GM19025 (cell line): Measurements from ENCODE around the gene GRPEL1.

Experiments
- ATAC-seq: cut with Tn5 transposase; IDR thresholded peaks from one replicate; pipeline ENCODE4 v1.9.1; 2021; ENCODE audit warnings: mild to moderate bottlenecking, low read depth, moderate library complexity; ENCODE audit not compliant: unreplicated experiment

GRPEL1 gene

GRCh38 chr4:7067126-7067451, 775 bp downstream of the GRPEL1 start:
- ATAC-seq = no peak

GRCh38 chr4:7066493-7066892, 1.4 kb downstream of the GRPEL1 start:
- no peak for ATAC-seq

GRCh38 chr4:7066006-7066405, 1.9 kb downstream of the GRPEL1 start:
- no peak for ATAC-seq

- ATAC-seq = no peak
Observed at GRCh38 chr4:7063362-7063761, 4.5 kb downstream of the GRPEL1 start.

- no peak for ATAC-seq
Observed at GRCh38 chr4:7062816-7063215, 5.0 kb downstream of the GRPEL1 start.

- no peak for ATAC-seq
Observed at GRCh38 chr4:7061815-7062214, 6.0 kb downstream of the GRPEL1 start.

GRCh38 chr4:7060346-7061150, 7.3 kb downstream of the GRPEL1 start:
- ATAC-seq = no peak

- ATAC-seq = no peak
Observed at GRCh38 chr4:7059662-7060061, 8.2 kb downstream of the GRPEL1 start.

GRCh38 chr4:7058792-7059191, 9.1 kb downstream of the GRPEL1 start:
- no peak for ATAC-seq

GRCh38 chr4:7055990-7056325, 11.9 kb downstream of the GRPEL1 start:
- no peak for ATAC-seq

GRCh38 chr4:7055111-7055989, 12.5 kb downstream of the GRPEL1 start:
- ATAC-seq = no peak

GRCh38 chr4:7054106-7054880, 13.6 kb downstream of the GRPEL1 start:
- ATAC-seq = no peak

- ATAC-seq = no peak
Observed at GRCh38 chr4:7052923-7053715, 14.7 kb downstream of the GRPEL1 start.

- no peak for ATAC-seq
Observed at GRCh38 chr4:7052313-7052712, 15.6 kb downstream of the GRPEL1 start.

GRCh38 chr4:7051905-7052304, 16.0 kb downstream of the GRPEL1 start:
- no peak for ATAC-seq

GRCh38 chr4:7051144-7051495, 16.7 kb downstream of the GRPEL1 start:
- ATAC-seq = no peak

GRCh38 chr4:7050481-7051143, 17.3 kb downstream of the GRPEL1 start:
- no peak for ATAC-seq

GRCh38 chr4:7049739-7050138, 18.1 kb downstream of the GRPEL1 start:
- no peak for ATAC-seq

- no peak for ATAC-seq
Observed at GRCh38 chr4:7049295-7049694, 18.6 kb downstream of the GRPEL1 start.

- no peak for ATAC-seq
Observed at GRCh38 chr4:7048642-7049041, 19.2 kb downstream of the GRPEL1 start.
